ENCODE data around the gene MBNL1.

- TF ChIP-seq ZNF692 (tag by site-specific recombination; IDR thresholded peaks at IDR 0.05) (no peak), CTCF (tag by site-specific recombination; IDR thresholded peaks at IDR 0.05) (no peak)
These were observed 23.6 kb downstream of the MBNL1 start for GRCh38 chr3:152292366-152292765.

Measured in HEK293 (cell line).